Adipose tissue (tissue), 3 donors: Measurements from ENCODE around the gene WDR41. TPM values are rescaled to one million over a fixed set of nuclear protein-coding genes. Genes with fewer than 3 reads are reported as not detected.
"Not testable (repeated sequence)": the region's sequence is repeated elsewhere in the genome, so short reads cannot be mapped to it uniquely, and the experiment has no call there.

Source experiments
- H3K27ac ChIP-seq: one replicate; pipeline ENCODE4 v1.5.1; 2013; ENCODE audit warnings: low read depth, low read length
- WGBS, 3 donors: extraction: QIAGEN DNeasy Blood & Tissue Kit; methylation state at CpG; one replicate each; pipeline ENCODE4 v1.1.7; 2013; 5-methylcytosine and 5-hydroxymethylcytosine counted together
- polyA plus RNA-seq, 3 donors: library from polyadenylated mRNA; stranded (reverse); fragments of 200-250 nt; gene quantifications; one replicate each; pipeline ENCODE4 v1.2.3, GENCODE V29; 2013
- donor health status: healthy with polysubstance abuse.
- donor health status: Bipolar disorder and iron deficiency.
- donor health status: healthy.

Gene WDR41
- polyA plus RNA-seq = 10 to 100 TPM; 17.1 to 42.8 (median 17.9) TPM

- 0% methylated on average over 86 to 90 of the region's 90 CpGs for WGBS, 3 donors
- peak within 1 kb of the TSS; percentile 91 for H3K27ac ChIP-seq
Observed at GRCh38 chr5:77491783-77492652, at the start of gene WDR41. Gene WDR41, minus strand, starts transcription at chr5:77492316. Its CDS starts 96 bp downstream, at chr5:77492220.

- no peak overlapping the region for H3K27ac ChIP-seq
- WGBS, 3 donors = 66 to 69% (median 68%) methylated on average over 3 of the region's 3 CpGs
Observed at GRCh38 chr5:77531297-77531696, 39.2 kb upstream of the WDR41 start.

GRCh38 chr5:77518304-77518703 lies 26.2 kb upstream of the WDR41 start:
- 65 to 75% (median 73%) methylated on average over 2 of the region's 2 CpGs for WGBS, 3 donors
- H3K27ac ChIP-seq = no peak overlapping the region

GRCh38 chr5:77514457-77514856 lies 22.3 kb upstream of the WDR41 start:
- WGBS, 3 donors = 96 to 97% (median 97%) methylated on average over 1 of the region's 1 CpG
- no peak overlapping the region for H3K27ac ChIP-seq

- H3K27ac ChIP-seq = no peak overlapping the region
- 63 to 80% (median 75%) methylated on average over 1 of the region's 1 CpG for WGBS, 3 donors
Observed at GRCh38 chr5:77513321-77513720, 21.2 kb upstream of the WDR41 start.

- 85 to 96% (median 86%) methylated on average over 9 of the region's 9 CpGs for WGBS, 3 donors
- H3K27ac ChIP-seq = not testable (repeated sequence)
Observed at GRCh38 chr5:77501132-77501531, 9.0 kb upstream of the WDR41 start.

GRCh38 chr5:77499973-77500372 lies 7.9 kb upstream of the WDR41 start:
- 91 to 96% (median 94%) methylated on average over 2 of the region's 2 CpGs for WGBS, 3 donors
- no peak overlapping the region for H3K27ac ChIP-seq

- WGBS, 3 donors = 60 to 70% (median 63%) methylated on average over 3 of the region's 3 CpGs
- H3K27ac ChIP-seq = no peak overlapping the region
Observed at GRCh38 chr5:77499441-77499840, 7.3 kb upstream of the WDR41 start.

GRCh38 chr5:77498952-77499351 lies 6.8 kb upstream of the WDR41 start:
- H3K27ac ChIP-seq = no peak overlapping the region
- 66 to 90% (median 75%) methylated on average over 2 of the region's 2 CpGs for WGBS, 3 donors

- WGBS, 3 donors = 93 to 96% (median 96%) methylated on average over 3 of the region's 3 CpGs
- H3K27ac ChIP-seq = no peak overlapping the region
Observed at GRCh38 chr5:77494935-77495334, 2.8 kb upstream of the WDR41 start.

GRCh38 chr5:77492653-77493000 lies 511 bp upstream of the WDR41 start:
- 39 to 44% (median 43%) methylated on average over 4 of the region's 4 CpGs for WGBS, 3 donors
- H3K27ac ChIP-seq = no peak overlapping the region

GRCh38 chr5:77490741-77491344 lies 1.3 kb downstream of the WDR41 start:
- WGBS, 3 donors = 21 to 25% (median 23%) methylated on average over 11 of the region's 11 CpGs
- H3K27ac ChIP-seq = not testable (repeated sequence)

- 45 to 94% (median 77%) methylated on average over 4 of the region's 4 CpGs for WGBS, 3 donors
Observed at GRCh38 chr5:77486344-77486962, 5.7 kb downstream of the WDR41 start.

GRCh38 chr5:77483682-77484081 lies 8.4 kb downstream of the WDR41 start:
- 70 to 93% (median 80%) methylated on average over 2 of the region's 2 CpGs for WGBS, 3 donors
- no peak overlapping the region for H3K27ac ChIP-seq

More at GRCh38 chr5:77486344-77486962, 5.7 kb downstream of the WDR41 start:
- H3K27ac ChIP-seq = no peak overlapping the region

GRCh38 chr5:77475041-77475440 lies 17.1 kb downstream of the WDR41 start:
- WGBS, 3 donors = 98 to 100% (median 98%) methylated on average over 10 to 11 of the region's 11 CpGs
- not testable (repeated sequence) for H3K27ac ChIP-seq

- not testable (repeated sequence) for H3K27ac ChIP-seq
- 89 to 98% (median 95%) methylated on average over 3 of the region's 3 CpGs for WGBS, 3 donors
Observed at GRCh38 chr5:77468875-77469274, 23.2 kb downstream of the WDR41 start.

- H3K27ac ChIP-seq = no peak overlapping the region
- WGBS, 3 donors = 92 to 98% (median 96%) methylated on average over 1 of the region's 1 CpG
Observed at GRCh38 chr5:77463905-77464304, 28.2 kb downstream of the WDR41 start.

GRCh38 chr5:77461287-77461686 lies 30.8 kb downstream of the WDR41 start:
- H3K27ac ChIP-seq = no peak overlapping the region
- 90 to 99% (median 98%) methylated on average over 5 of the region's 5 CpGs for WGBS, 3 donors

GRCh38 chr5:77454123-77454522 lies 38.0 kb downstream of the WDR41 start:
- 91 to 96% (median 93%) methylated on average over 3 of the region's 3 CpGs for WGBS, 3 donors
- H3K27ac ChIP-seq = no peak overlapping the region
